Lung (tissue), 12 donors: ENCODE results near the gene JAKMIP3. TPM values are rescaled to one million over a fixed set of nuclear protein-coding genes. Genes with fewer than 3 reads are reported as not detected.

Experiments used
- ATAC-seq: fragments of 200-7000 bp; cut with Tn5 transposase; one replicate; pipeline ENCODE4 v1.9.1; 2020; ENCODE audit warnings: moderate number of reproducible peaks; ENCODE audit not compliant: insufficient read depth, low FRiP score
- DNase-seq, 3 donors: peaks; one replicate each; pipeline ENCODE4 v3.0.0-alpha.2; 2013 to 2017
- H3K27ac ChIP-seq, 2 donors: one replicate each; pipeline ENCODE4 v1.5.1; 2013; ENCODE audit warnings: mild to moderate bottlenecking in 2 of 2, moderate library complexity in 2 of 2, control low read depth in 1 of 2, inconsistent platforms in 1 of 2, low read depth in 1 of 2, low read length in 1 of 2
- H3K27me3 ChIP-seq, 3 donors: one replicate each; pipeline ENCODE4 v1.5.1; 2013; ENCODE audit warnings: low read length in 2 of 3; ENCODE audit not compliant: control insufficient read depth in 3 of 3, insufficient read depth in 3 of 3
- H3K36me3 ChIP-seq, 4 donors: one replicate each; pipeline ENCODE4 v1.5.1; 2013; ENCODE audit warnings: low read length in 4 of 4, mild to moderate bottlenecking in 1 of 4, moderate library complexity in 1 of 4; ENCODE audit not compliant: control insufficient read depth in 4 of 4, insufficient read depth in 4 of 4
- H3K4me1 ChIP-seq, 5 donors: one replicate each; pipeline ENCODE4 v1.5.1; 2013; ENCODE audit warnings: low read length in 5 of 5, mild to moderate bottlenecking in 2 of 5, moderate library complexity in 1 of 5; ENCODE audit not compliant: control insufficient read depth in 5 of 5, insufficient read depth in 5 of 5
- H3K4me3 ChIP-seq: one replicate; pipeline ENCODE4 v1.5.1; 2013; ENCODE audit warnings: mild to moderate bottlenecking, control low read depth, moderate library complexity
- H3K9ac ChIP-seq, 2 donors: one replicate each; pipeline ENCODE4 v1.5.1; 2013; ENCODE audit warnings: low read length in 2 of 2, control low read depth in 1 of 2; ENCODE audit not compliant: insufficient read depth in 1 of 2
- H3K9me3 ChIP-seq, 4 donors: one replicate each; pipeline ENCODE4 v1.5.1; 2013; ENCODE audit warnings: low read length in 3 of 4, mild to moderate bottlenecking in 1 of 4, moderate library complexity in 1 of 4; ENCODE audit not compliant: control insufficient read depth in 4 of 4, insufficient read depth in 3 of 4
- WGBS, 2 donors: extraction: QIAGEN DNeasy Blood & Tissue Kit; methylation state at CpG; one replicate each; pipeline ENCODE4 v1.1.7; 2013; 5-methylcytosine and 5-hydroxymethylcytosine counted together
- polyA plus RNA-seq, 2 donors: library from polyadenylated mRNA; stranded (reverse); fragments of 200-250 nt; gene quantifications; one replicate each; pipeline ENCODE4 v1.2.1, GENCODE V29; 2013
- total RNA-seq, 2 donors: library from RNA; depleted of rRNA in 1 of 2; stranded (reverse); fragments of >200 nt in 1 of 2; gene quantifications; one replicate each; pipeline ENCODE4 v1.2.1, GENCODE V29; 2014 to 2021
- TF ChIP-seq, protein P1 (sequence below): IDR thresholded peaks from 2 replicates; pipeline ENCODE4 v1.5.1; 2012; ENCODE audit warnings: mild to moderate bottlenecking; ENCODE audit errors: control extremely low read depth, extremely low read depth
- donor health status: control.
- donor health status: control.
- donor health status: Bipolar disorder and iron deficiency.
- donor health status: healthy.
- donor health status: DM: yes; HTN: yes; CAD: no.

Gene JAKMIP3
- total and polyA plus RNA-seq, 4 donors = 0.14 to 0.34 (median 0.21) TPM

DNA sequence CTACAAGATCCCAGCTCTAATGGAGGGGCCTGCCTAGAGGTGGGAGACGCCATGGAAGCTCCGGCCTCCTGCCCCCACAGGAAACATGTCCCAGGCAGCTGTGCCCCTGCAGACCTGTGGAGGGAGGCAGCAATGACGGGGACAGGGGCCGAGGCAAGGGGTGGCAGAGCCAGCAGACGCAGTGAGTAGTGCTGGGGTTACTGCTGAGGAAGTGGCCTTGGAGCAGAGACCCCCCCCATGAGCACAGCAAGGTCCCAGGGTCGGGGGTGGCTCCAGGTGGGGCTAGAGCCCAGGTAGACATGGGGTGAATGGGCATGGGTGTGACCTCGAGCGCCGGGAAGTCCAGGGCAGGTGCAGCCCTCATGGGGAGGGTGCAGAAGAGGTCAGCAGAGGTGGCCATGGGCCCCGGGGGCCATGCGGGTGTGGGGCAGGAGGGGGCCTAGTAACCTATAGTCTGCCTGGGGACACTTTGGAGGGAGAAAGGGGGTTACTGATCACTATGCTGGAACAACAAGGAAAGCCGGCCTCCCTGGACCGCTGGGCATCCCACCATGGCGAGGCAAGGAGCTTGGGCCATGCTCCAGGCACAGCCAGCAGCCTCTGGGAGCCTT, 45.5 kb downstream of the JAKMIP3 start:
- TF ChIP-seq, protein P1, sequence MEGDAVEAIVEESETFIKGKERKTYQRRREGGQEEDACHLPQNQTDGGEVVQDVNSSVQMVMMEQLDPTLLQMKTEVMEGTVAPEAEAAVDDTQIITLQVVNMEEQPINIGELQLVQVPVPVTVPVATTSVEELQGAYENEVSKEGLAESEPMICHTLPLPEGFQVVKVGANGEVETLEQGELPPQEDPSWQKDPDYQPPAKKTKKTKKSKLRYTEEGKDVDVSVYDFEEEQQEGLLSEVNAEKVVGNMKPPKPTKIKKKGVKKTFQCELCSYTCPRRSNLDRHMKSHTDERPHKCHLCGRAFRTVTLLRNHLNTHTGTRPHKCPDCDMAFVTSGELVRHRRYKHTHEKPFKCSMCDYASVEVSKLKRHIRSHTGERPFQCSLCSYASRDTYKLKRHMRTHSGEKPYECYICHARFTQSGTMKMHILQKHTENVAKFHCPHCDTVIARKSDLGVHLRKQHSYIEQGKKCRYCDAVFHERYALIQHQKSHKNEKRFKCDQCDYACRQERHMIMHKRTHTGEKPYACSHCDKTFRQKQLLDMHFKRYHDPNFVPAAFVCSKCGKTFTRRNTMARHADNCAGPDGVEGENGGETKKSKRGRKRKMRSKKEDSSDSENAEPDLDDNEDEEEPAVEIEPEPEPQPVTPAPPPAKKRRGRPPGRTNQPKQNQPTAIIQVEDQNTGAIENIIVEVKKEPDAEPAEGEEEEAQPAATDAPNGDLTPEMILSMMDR = no peak
- Histone ChIP-seq H3K4me1 (peaks cover 0 to 3% (median 0%) of the 10 kb centered on the region in 5 donors), H3K27me3 (peaks cover 4 to 14% (median 8%) of the 10 kb centered on the region in 3 donors), H3K27ac (no peak overlapping the region), H3K9me3 (no peaks in the 10 kb centered on the region), H3K9ac (no peak overlapping the region), H3K4me3 (no peak overlapping the region), H3K36me3 (no peaks in the 10 kb centered on the region)
- 83 to 84% methylated on average over 14 of the region's 14 CpGs for WGBS, 2 donors
- DNase-seq (peak in 1 of 3 donors; percentile 6), ATAC-seq (no peak)

GRCh38 chr10:132111871-132112341, 46.2 kb downstream of the JAKMIP3 start:
- H3K4me3 ChIP-seq = no peak overlapping the region
- peaks cover 4 to 14% (median 8%) of the 10 kb centered on the region in 3 donors for H3K27me3 ChIP-seq
- no peak overlapping the region for H3K27ac ChIP-seq
- H3K9me3 ChIP-seq = no peaks in the 10 kb centered on the region
- WGBS, 2 donors = 88 to 91% methylated on average over 20 of the region's 20 CpGs
- TF ChIP-seq, protein P1 = no peak
- H3K9ac ChIP-seq = no peak overlapping the region
- DNase-seq (peak in 1 of 3 donors; percentile 6), ATAC-seq (no peak)
- H3K36me3 ChIP-seq = no peaks in the 10 kb centered on the region
- peaks cover 0 to 3% (median 0%) of the 10 kb centered on the region in 5 donors for H3K4me1 ChIP-seq

- no peak overlapping the region for H3K9ac ChIP-seq
- TF ChIP-seq, protein P1 = no peak
- no peak overlapping the region for H3K27ac ChIP-seq
- peaks cover 0 to 2% (median 0%) of the 10 kb centered on the region in 4 donors for H3K9me3 ChIP-seq
- no peak for DNase-seq
- no peak for ATAC-seq
- 82 to 83% methylated on average over 10 of the region's 10 CpGs for WGBS, 2 donors
- H3K36me3 ChIP-seq = no peaks in the 10 kb centered on the region
- H3K4me3 ChIP-seq = no peak overlapping the region
- H3K4me1 ChIP-seq = peaks cover 0 to 3% (median 0%) of the 10 kb centered on the region in 5 donors
- H3K27me3 ChIP-seq = peaks cover 4 to 14% (median 8%) of the 10 kb centered on the region in 3 donors
Measured at GRCh38 chr10:132112611-132113010, 46.9 kb downstream of the JAKMIP3 start.

GRCh38 chr10:132113206-132113605, 47.5 kb downstream of the JAKMIP3 start:
- Histone ChIP-seq H3K4me1 (peaks cover 0 to 3% (median 0%) of the 10 kb centered on the region in 5 donors), H3K27me3 (peaks cover 4 to 14% (median 8%) of the 10 kb centered on the region in 3 donors), H3K27ac (no peak overlapping the region), H3K9ac (no peak overlapping the region), H3K4me3 (no peak overlapping the region), H3K9me3 (peaks cover 0 to 2% (median 0%) of the 10 kb centered on the region in 4 donors), H3K36me3 (no peaks in the 10 kb centered on the region)
- no peak for DNase-seq
- 54 to 61% methylated on average over 6 of the region's 6 CpGs for whole genome bisulfite sequencing, 2 donors
- TF ChIP-seq, protein P1 = no peak
- ATAC-seq = no peak
